NCI-H510A (cell line): ENCODE results near the gene TCF23.
"Not testable (repeated sequence)": the region's sequence is repeated elsewhere in the genome, so short reads cannot be mapped to it uniquely, and the experiment has no call there.

ENCODE experiments used
- DNase-seq: peaks from one replicate; lab custom pipeline; 2025; lab: John Stamatoyannopoulos, UW

Gene TCF23

DNA sequence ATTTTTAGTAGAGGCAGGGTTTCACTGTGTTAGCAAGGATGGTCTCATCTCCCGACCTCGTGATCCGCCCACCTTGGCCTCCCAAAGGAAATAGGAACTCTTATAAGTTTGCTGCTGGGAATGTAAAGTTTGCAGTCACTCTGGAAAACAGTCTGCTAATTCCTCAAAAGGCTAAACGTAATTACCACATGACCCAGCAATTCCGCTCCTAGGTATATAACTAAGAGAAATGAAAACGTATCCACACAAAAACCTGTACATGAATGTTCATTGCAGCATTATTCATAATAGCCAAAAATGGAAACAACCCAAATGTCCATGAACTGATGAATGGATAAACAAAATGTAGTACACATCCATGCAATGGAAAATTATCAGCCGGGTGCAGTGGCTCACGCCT lies 41.2 kb downstream of the TCF23 start:
- no peak for DNase-seq

DNA sequence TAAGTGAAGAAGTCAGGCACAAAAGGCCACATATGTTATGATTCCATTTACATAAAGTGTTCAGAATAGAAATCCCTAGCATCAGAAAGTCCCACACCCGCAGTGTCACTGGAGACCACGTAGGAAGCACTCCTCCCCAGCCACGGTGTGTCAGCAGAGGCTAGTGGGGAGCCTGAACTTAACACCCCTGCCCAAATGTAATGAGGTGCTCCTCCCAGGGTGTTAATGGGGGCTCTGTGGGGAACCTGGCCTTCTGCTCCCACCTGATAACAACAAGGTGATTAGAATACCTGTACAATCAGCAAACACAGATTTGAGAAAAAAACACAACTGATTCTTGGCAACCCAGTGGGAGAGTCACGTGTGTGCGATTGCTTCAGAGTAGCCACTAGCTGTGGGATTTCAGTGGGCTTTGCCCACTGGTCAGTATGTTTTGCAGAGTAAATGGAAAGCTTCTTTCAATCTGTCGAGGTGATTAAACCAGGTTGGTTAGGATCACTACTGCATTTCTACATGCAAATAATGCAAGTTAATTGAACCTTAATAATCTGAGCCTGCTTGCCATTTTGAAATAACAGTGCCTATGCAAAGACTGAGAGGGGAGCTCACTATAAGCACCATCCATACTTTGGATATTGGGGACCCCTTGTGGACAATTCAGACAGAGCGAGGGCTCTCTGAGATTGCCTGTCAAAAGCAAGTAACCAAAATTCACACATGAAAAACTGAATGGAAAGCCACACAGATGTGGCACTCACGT lies 42.4 kb downstream of the TCF23 start:
- no peak for DNase-seq

DNA sequence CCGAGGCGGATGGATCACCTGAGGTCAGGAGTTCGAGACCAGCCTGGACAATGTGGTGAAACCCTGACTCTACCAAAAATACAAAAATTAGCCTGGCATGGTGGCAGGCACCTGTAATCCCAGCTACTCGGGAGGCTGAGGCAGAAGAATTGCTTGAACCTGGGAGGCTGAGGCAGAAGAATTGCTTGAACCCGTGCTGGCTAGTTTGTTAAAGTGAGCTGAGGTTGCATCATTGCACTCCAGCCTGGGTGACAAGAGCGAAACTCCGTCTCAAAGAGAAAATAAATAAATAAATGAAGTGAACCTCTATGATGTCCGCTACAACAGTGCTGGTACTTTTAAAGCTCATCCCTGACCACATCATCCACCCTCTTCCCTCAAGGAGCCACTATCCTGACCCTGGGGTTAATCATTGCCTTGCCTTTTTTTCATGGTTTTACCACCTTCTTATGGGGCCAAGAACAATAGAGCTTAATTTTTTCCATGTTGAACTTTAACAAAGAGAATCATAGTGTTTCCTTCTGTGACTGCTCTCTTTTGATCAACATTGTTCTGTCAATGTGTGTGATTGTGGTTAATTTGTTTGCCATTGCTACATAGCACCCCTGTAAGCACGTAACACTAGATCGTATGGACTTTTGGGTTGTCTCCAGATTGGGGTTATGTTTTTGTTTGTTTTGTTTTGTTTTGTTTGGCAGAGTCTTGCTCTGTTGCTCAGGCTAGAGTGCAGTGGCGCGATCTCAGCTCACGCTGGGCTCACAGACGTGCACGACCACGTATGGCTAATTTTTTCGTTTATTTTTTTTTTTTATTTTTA lies 45.9 kb downstream of the TCF23 start:
- DNase-seq: no peak

DNA sequence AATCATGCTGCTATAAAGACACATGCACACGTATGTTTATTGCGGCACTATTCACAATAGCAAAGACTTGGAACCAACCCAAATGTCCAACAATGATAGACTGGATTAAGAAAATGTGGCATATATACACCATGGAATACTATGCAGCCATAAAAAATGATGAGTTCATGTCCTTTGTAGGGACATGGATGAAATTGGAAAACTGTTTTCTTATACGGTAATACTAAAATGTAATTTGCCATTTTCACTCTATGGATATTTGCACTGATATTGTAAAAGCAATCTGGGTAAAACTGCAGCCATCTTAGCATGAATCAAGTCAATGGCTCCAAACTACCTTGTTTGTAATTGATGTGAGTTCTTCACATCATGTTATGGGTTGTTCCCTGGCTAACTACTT lies 47.0 kb downstream of the TCF23 start:
- not testable (repeated sequence) for DNase-seq

DNA sequence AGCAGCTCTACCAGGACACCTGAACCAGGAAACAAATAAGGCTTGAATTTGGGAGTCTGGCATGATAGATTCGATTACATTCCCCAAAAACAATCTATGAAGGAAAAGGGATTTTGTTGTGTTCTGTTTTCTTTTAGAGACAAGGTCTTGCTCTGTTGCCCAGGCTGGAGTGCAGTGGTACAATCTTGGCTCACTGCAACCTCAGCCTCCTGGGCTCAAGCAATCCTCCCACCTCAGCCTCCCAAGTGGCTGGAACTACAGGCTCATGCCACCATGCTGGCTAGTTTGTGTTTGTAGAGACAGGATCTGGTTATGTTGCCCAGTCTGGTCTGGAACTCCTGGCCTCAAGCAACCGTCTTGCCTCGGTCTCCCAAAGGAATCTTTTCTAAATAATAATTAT lies 49.3 kb downstream of the TCF23 start:
- DNase-seq: not testable (repeated sequence)

DNA sequence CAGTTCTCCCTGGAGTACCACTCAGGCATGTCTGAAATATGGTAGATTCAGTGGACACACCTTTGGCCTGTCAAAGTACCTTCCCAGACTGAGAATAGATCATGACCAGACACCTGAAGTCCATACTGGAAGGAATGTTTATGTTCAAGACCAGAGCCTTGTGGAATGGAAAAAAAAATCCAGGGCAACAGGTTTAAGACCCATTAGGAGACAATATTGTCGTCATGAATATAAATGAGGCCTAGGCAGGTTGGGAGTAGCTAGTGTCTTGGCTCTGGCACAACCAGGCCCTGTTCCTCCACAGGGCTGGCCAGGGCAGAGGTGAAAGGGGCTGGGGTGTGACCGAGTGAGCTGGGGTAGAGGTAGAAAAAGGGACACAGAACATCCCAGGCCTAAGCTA lies 49.8 kb downstream of the TCF23 start:
- no peak for DNase-seq

DNA sequence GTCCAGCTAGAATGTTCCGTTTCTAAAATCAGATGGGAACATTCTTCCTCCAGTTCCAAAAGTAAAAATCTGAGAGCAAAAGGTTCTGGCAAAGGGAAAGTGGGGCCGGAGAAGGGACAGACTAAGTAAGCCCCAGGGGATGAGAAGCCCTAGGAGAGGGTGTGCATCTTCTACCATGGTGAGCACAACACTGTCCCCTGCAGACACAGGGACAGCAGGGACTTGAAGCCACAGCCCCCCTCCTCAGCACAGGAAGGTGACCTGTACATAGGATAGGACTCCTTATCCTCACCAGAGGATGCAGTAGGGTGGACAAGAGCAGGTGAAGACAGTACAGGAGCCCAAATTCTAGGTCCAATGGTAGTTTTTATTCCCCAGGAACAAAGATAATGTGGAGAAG lies 50.4 kb downstream of the TCF23 start:
- DNase-seq: no peak

DNA sequence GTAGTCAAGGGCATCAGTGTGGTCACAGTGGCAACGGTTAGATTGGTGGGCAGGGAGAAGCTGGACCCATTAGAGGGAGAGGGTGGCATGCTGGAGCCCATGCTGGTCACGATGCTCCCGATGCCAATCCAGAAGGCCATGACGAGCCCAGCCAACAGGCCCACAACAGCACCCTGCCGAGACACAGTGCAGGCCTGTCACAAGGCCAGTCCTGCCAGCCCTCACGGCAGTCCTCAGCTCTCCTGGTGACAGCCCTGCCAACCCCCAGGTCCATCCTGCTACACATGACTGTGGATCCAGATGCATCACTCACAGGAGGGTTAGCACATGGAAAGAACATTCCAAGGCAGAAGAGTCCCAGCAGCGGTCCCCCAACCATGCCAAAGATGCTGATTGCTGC lies 52.9 kb downstream of the TCF23 start:
- no peak for DNase-seq

DNA sequence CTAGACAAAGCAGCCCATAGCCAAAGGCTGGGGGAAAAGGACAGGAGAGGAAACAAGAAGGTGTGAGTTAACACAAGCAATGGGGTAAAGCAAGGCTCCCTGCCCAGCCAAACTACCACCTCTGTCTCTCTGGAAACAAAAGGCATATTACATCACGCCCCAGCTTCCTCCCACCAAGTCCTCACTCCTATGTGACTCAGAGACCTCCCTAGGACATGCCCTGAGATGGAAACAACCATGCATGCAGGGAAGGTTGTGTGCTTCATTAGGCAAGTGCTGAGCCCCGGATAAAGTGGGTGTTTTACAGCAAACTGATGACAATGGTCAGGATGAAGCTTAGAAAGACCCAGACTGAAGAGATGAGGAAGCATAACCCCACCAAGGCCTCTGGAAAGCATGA lies 54.0 kb downstream of the TCF23 start:
- no peak for DNase-seq

DNA sequence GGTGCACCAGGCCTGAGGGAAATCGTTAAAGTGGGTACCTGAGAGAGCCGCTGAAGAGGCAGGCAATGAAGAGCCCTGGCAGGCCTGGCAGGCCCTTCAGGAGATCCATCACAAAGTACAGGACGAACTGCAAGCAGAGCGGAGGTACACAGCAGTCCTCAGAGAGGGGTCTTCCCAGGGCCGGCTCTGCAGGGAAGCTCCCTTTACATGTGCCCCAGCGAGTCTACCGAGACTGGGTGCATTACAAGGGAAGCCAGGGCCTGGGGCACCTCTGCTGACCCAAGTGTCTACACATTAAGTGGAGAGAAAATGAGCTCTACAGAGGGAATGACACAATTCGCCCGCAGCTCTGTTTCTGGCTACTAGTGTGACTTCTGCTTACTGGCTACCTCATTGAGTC lies 54.9 kb downstream of the TCF23 start:
- DNase-seq: no peak

DNA sequence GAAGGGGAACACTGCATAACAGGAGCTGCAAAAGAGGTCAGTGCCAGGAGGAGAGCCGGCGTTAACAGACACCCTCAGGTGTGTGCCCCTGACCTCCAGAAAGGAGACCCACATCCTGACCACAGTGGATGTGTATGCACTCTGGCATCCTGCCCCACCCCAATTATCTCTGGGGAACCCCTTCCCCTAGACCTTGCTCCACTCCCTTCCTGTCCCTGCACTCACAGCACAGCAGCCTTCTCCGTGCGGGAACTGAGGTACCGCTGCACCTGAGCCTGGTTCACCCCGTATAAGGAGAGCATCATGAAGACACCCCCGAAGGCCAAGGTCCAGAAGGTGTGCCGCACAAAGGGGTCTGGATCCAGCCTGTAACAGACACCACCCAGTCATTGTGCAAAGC lies 55.8 kb downstream of the TCF23 start:
- no peak for DNase-seq

DNA sequence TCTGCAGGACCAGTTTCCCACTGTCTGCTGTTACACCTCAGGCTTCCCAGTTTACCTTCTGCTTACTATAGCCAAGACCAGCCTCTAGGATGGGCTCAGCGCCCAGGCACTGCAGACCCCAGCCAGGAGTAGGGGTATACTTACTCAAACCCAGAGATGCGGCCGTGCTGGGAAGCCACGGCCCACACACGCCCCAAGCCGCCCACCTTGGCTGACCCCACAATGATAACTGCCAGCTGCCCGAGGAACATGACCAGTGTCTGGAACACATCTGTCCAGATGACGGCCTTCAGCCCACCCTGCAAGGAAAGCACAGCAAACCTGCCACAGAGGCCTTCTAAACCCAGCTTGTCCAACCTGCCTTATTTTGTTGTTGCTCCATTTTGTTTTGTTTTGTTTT lies 56.4 kb downstream of the TCF23 start:
- DNase-seq: no peak

DNA sequence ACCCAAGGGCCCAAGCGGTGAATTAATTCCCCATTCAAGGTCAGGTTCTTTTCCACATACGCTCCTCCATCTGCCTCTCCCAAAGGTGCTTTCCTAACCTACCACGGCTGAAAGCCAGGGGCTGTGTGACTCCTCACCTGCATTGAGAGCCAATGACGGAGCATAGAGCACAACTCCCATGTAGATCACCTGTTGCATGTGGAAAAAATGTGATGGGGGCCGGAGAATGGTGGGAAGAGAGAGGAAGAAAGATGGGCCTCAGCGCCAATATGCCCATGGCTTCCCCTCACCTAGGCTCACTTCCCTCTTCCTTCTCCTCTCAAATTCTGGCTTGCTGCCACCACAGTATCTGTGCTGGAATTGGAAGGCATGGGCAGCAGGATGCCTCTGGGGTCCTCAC lies 57.5 kb downstream of the TCF23 start:
- no peak for DNase-seq
